K562 (cell line): ENCODE measurements around the gene PPP1R13B. TPM values are rescaled to one million over a fixed set of nuclear protein-coding genes. Genes with fewer than 3 reads are reported as not detected.

Source experiments
- ATAC-seq: fragments of 200-7000 bp; cut with Tn5 transposase; 3 replicates; pipeline ENCODE4 v1.9.1; 2020; ENCODE audit warnings: moderate library complexity
- BruUV-seq: library from RNA; stranded (reverse); fragments of 400-500 nt; replicated peaks from 2 replicates; lab custom pipeline; 2021; lab: Mats Ljungman, UMichigan
- CTCF ChIA-PET: fragments of 300-600 bp; formaldehyde crosslinking; extraction: SDS; loops from one replicate; lab custom pipeline; 2021; ENCODE audit warnings: low intra/inter-chr PET ratio; lab: Yijun Ruan, JAX
- POLR2A ChIA-PET: fragments of 300-600, 350-650 bp; sonication (Branson Sonifier 250); formaldehyde crosslinking; extraction: SDS; loops from one replicate; lab custom pipeline; 2021; ENCODE audit warnings: antibody characterized with exemption, inconsistent platforms; lab: Yijun Ruan, JAX
- DNase-seq, 4 experiments: peaks; one replicate each; pipeline versions ENCODE4 v3.0.0 to v3.0.0-alpha.2; 2011 to 2018; ENCODE audit warnings: low spot score in 3 of 4, mixed read lengths in 3 of 4; ENCODE audit errors: extremely low read depth in 1 of 4
- FAIRE-seq: peaks from 2 replicates; lab custom pipeline; 2011; peaks lifted over from hg19 to GRCh38; lab: Jason Lieb, UNC
- H2AFZ ChIP-seq: 2 replicates; pipeline ENCODE4 v1.6.0; 2011; ENCODE audit warnings: low read depth, low read length, control low read depth, inconsistent platforms
- H3K27ac ChIP-seq: fragments of 200-600 bp; 3 replicates; pipeline ENCODE4 v1.8.0; 2011; ENCODE audit warnings: low read depth, mild to moderate bottlenecking, control low read depth, inconsistent platforms, low read length, moderate library complexity, mixed read lengths; ENCODE audit errors: extremely low read depth
- H3K27me3 ChIP-seq, 2 experiments: fragments of 300-600 bp in 1 of 2; 2 replicates in 1 of 2; 3 replicates in 1 of 2; pipeline versions ENCODE4 v1.6.0 to v1.8.0; 2011; ENCODE audit warnings: inconsistent platforms in 2 of 2, low read length in 2 of 2, mild to moderate bottlenecking in 1 of 2, mixed read lengths in 1 of 2, moderate library complexity in 1 of 2; ENCODE audit not compliant: control insufficient read depth in 2 of 2, insufficient read depth in 2 of 2
- H3K36me3 ChIP-seq: fragments of 300-600 bp; 3 replicates; pipeline ENCODE4 v1.8.0; 2011; ENCODE audit warnings: mild to moderate bottlenecking, low read length, inconsistent platforms; ENCODE audit not compliant: control insufficient read depth, insufficient read depth
- H3K4me1 ChIP-seq, 2 experiments: fragments of 200-600 bp in 1 of 2; replicated peaks in 1 of 2; 2 replicates in 1 of 2; 3 replicates in 1 of 2; pipeline versions ENCODE4 v1.5.1 to v1.8.0; 2011; ENCODE audit warnings: inconsistent platforms in 2 of 2, low read length in 2 of 2, mild to moderate bottlenecking in 1 of 2, mixed read lengths in 1 of 2, moderate library complexity in 1 of 2; ENCODE audit not compliant: control insufficient read depth in 2 of 2, insufficient read depth in 2 of 2
- H3K4me2 ChIP-seq: 2 replicates; pipeline ENCODE4 v1.6.1; 2011; ENCODE audit warnings: low read length, control low read depth, inconsistent platforms, mixed read lengths; ENCODE audit not compliant: insufficient read depth
- H3K4me3 ChIP-seq: fragments of 200-600 bp; sonication (generic), shearing (Covaris generic); 2 replicates; pipeline ENCODE4 v1.5.1; 2016; ENCODE audit warnings: control low read depth, inconsistent platforms
- H3K79me2 ChIP-seq: fragments of 200-600 bp; 3 replicates; pipeline ENCODE4 v1.8.0; 2011; ENCODE audit warnings: low read length, inconsistent platforms; ENCODE audit not compliant: control insufficient read depth, insufficient read depth
- H3K9ac ChIP-seq, 2 experiments: 2 replicates each; pipeline versions ENCODE4 v1.6.0 to v1.6.1; 2011; ENCODE audit warnings: low read depth in 2 of 2, low read length in 2 of 2, control low read depth in 1 of 2, inconsistent platforms in 1 of 2, mild to moderate bottlenecking in 1 of 2, mixed read lengths in 1 of 2; ENCODE audit not compliant: insufficient read depth in 1 of 2
- H3K9me1 ChIP-seq: one replicate; pipeline ENCODE4 v1.6.0; 2011; ENCODE audit warnings: inconsistent platforms, mild to moderate bottlenecking, low read length, moderate library complexity; ENCODE audit not compliant: control insufficient read depth, insufficient read depth
- H3K9me3 ChIP-seq: replicated peaks from 2 replicates; pipeline ENCODE4 v1.5.1; 2011; ENCODE audit warnings: low read depth, low read length, inconsistent platforms; ENCODE audit not compliant: control insufficient read depth, insufficient read depth
- H4K20me1 ChIP-seq: replicated peaks from 2 replicates; pipeline ENCODE4 v1.6.1; 2011; ENCODE audit warnings: low read length, inconsistent platforms, mixed read lengths; ENCODE audit not compliant: control insufficient read depth, insufficient read depth
- DDX20 ChIP-seq: fragments of 450-650 bp; IDR thresholded peaks from 2 replicates; pipeline ENCODE4 v1.6.1; 2016; ENCODE audit warnings: missing genetic modification characterization, low read depth, mild to moderate bottlenecking, missing compliant biosample characterization, moderate library complexity
- HNRNPL ChIP-seq: fragments of 200-400 bp; formaldehyde crosslinking; IDR thresholded peaks from 2 replicates; pipeline ENCODE4 v1.6.1; 2017; ENCODE audit warnings: low read depth, mild to moderate bottlenecking, low read length
- MEF2A ChIP-seq: IDR thresholded peaks from 2 replicates; pipeline ENCODE4 v1.6.1; 2011; ENCODE audit warnings: low read depth, mild to moderate bottlenecking, low read length, moderate library complexity; ENCODE audit not compliant: control insufficient read depth
- ZNF431 ChIP-seq: sonication (generic); formaldehyde crosslinking; IDR thresholded peaks from 2 replicates; pipeline ENCODE4 v1.8.0; 2022; ENCODE audit warnings: mild to moderate bottlenecking, missing genetic modification reagents
- WGBS: fragments of 100-300 bp; shearing (Covaris generic); methylation state at CpG from one replicate; pipeline ENCODE4 v1.1.6; 2016; ENCODE audit warnings: low coverage, mixed read lengths; ENCODE audit not compliant: insufficient coverage; ENCODE audit errors: missing lambda C conversion rate; 5-methylcytosine and 5-hydroxymethylcytosine counted together
- in situ Hi-C: fragments of 300-500 bp; cut with MboI; formaldehyde crosslinking; loops from 4 replicates; pipeline ENCODE4 v1.15.0; 2018; ENCODE audit warnings: inconsistent platforms, mixed read lengths
- intact Hi-C: fragments of 100-400 bp; cut with micrococcal nuclease; formaldehyde crosslinking; loops from 2 replicates; pipeline ENCODE4 v1.14.2; 2022
- polyA plus RNA-seq, 8 experiments: library from polyadenylated mRNA; depleted of rRNA in 4 of 8; stranded (reverse) in 5 of 8; unstranded in 3 of 8; fragments of >200 nt; fragmentation: Nextera tagmentation in 2 of 8; fragmentation: Illumina TruSeq in 1 of 8; extraction: Ambion mirVana in 2 of 8; extraction: Trizol in 1 of 8; gene quantifications; 2 replicates each; pipeline versions ENCODE4 v1.2.1 to v1.2.3, GENCODE V29; 2011 to 2014; ENCODE audit warnings: inconsistent platforms in 1 of 8, missing spikeins in 1 of 8
- total RNA-seq, 7 experiments: library from RNA; depleted of rRNA in 6 of 7; stranded (reverse); fragments of >200 nt in 6 of 7; fragmentation: Illumina TruSeq in 2 of 7; extraction: Trizol in 2 of 7; gene quantifications; 2 replicates each; pipeline versions ENCODE4 v1.2.1 to v1.2.3, GENCODE V29; 2011 to 2021; ENCODE audit warnings: low replicate concordance in 1 of 7
- TF ChIP-seq, protein P1 (sequence below): sonication (generic); formaldehyde crosslinking; IDR thresholded peaks from 2 replicates; pipeline ENCODE4 v1.8.1; 2023; ENCODE audit warnings: mild to moderate bottlenecking, missing genetic modification reagents
- TF ChIP-seq, protein P2 (sequence below): fragments of 450-650 bp; IDR thresholded peaks from 2 replicates; pipeline ENCODE4 v1.6.1; 2017; ENCODE audit warnings: antibody characterized with exemption, mild to moderate bottlenecking

Gene PPP1R13B
- total and polyA plus RNA-seq, 9 of the 15 experiments (the other 6 are each of a cell fraction or from before 2014, with no cell fraction given): 0.03 to 1.7 (median 0.15) TPM

DNA sequence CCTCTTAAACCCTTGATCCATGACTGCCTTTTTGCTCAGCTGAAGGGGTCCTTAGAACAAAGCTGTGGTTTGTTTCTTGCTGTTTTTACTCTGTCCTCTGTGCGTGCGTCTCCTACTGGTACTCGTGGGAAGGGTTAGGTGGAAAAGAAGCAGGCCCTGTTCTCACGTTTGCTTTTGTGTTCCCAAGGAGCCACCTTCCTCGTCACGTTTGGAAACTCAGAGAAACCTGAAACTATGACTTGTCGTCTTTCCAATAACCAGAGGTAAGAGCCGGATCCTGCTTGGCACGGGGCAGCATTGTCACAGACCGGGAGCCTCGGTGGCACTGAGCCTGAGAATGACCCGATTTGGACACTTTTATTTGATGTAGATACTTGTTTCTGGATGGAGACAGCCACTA, 118.7 kb downstream of the PPP1R13B start:
- in situ Hi-C loops (no loop called here), intact Hi-C loops (no loop called here)
- TF ChIP-seq, protein P1, sequence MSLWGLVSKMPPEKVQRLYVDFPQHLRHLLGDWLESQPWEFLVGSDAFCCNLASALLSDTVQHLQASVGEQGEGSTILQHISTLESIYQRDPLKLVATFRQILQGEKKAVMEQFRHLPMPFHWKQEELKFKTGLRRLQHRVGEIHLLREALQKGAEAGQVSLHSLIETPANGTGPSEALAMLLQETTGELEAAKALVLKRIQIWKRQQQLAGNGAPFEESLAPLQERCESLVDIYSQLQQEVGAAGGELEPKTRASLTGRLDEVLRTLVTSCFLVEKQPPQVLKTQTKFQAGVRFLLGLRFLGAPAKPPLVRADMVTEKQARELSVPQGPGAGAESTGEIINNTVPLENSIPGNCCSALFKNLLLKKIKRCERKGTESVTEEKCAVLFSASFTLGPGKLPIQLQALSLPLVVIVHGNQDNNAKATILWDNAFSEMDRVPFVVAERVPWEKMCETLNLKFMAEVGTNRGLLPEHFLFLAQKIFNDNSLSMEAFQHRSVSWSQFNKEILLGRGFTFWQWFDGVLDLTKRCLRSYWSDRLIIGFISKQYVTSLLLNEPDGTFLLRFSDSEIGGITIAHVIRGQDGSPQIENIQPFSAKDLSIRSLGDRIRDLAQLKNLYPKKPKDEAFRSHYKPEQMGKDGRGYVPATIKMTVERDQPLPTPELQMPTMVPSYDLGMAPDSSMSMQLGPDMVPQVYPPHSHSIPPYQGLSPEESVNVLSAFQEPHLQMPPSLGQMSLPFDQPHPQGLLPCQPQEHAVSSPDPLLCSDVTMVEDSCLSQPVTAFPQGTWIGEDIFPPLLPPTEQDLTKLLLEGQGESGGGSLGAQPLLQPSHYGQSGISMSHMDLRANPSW (CRISPR knock-in tag): no peak
- TF ChIP-seq, protein P2, sequence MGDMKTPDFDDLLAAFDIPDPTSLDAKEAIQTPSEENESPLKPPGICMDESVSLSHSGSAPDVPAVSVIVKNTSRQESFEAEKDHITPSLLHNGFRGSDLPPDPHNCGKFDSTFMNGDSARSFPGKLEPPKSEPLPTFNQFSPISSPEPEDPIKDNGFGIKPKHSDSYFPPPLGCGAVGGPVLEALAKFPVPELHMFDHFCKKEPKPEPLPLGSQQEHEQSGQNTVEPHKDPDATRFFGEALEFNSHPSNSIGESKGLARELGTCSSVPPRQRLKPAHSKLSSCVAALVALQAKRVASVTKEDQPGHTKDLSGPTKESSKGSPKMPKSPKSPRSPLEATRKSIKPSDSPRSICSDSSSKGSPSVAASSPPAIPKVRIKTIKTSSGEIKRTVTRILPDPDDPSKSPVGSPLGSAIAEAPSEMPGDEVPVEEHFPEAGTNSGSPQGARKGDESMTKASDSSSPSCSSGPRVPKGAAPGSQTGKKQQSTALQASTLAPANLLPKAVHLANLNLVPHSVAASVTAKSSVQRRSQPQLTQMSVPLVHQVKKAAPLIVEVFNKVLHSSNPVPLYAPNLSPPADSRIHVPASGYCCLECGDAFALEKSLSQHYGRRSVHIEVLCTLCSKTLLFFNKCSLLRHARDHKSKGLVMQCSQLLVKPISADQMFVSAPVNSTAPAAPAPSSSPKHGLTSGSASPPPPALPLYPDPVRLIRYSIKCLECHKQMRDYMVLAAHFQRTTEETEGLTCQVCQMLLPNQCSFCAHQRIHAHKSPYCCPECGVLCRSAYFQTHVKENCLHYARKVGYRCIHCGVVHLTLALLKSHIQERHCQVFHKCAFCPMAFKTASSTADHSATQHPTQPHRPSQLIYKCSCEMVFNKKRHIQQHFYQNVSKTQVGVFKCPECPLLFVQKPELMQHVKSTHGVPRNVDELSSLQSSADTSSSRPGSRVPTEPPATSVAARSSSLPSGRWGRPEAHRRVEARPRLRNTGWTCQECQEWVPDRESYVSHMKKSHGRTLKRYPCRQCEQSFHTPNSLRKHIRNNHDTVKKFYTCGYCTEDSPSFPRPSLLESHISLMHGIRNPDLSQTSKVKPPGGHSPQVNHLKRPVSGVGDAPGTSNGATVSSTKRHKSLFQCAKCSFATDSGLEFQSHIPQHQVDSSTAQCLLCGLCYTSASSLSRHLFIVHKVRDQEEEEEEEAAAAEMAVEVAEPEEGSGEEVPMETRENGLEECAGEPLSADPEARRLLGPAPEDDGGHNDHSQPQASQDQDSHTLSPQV: no peak
- no peak for TF ChIP-seq MEF2A
- no peak for TF ChIP-seq DDX20 (tag)
- no peak for TF ChIP-seq HNRNPL
- no peak for TF ChIP-seq ZNF431
- Histone ChIP-seq H3K27me3 (no peaks in the 10 kb centered on the region), H4K20me1 (no peaks in the 10 kb centered on the region), H3K9me3 (no peaks in the 10 kb centered on the region), H3K4me3 (no peak overlapping the region), H3K79me2 (peaks cover 15% of the 10 kb centered on the region), H3K36me3 (peaks cover 67% of the 10 kb centered on the region; the same call in 2 of the 3 replicates), H3K4me1 (peaks cover 10 to 58% of the 10 kb centered on the region in 2 experiments; a peak in 4 of 5 replicates), H3K4me2 (no peak overlapping the region), H3K9me1 (no peaks in the 10 kb centered on the region), H3K27ac (no peak overlapping the region), H3K9ac (no peak overlapping the region), H2AFZ (no peak overlapping the region)
- FAIRE-seq (no peak), DNase-seq (no peak), ATAC-seq (no peak)
- POLR2A ChIA-PET: no interaction called here
- no TSS peak for BruUV-seq
- WGBS: 77% methylated on average over 8 of the region's 12 CpGs
- CTCF ChIA-PET: no interaction called here
